ENCODE data around the gene ZNF385C.

ZNF385C gene

GRCh38 chr17:42107124-42107523, 8.9 kb upstream of the ZNF385C start:
- no peak for DNase-seq

- no peak for DNase-seq
These were observed 7.7 kb upstream of the ZNF385C start for GRCh38 chr17:42106009-42106408.

- no peak for DNase-seq
These were observed 6.0 kb upstream of the ZNF385C start for GRCh38 chr17:42104264-42104663.

GRCh38 chr17:42103221-42103954, 5.1 kb upstream of the ZNF385C start:
- no peak for DNase-seq

GRCh38 chr17:42101513-42102292, 3.4 kb upstream of the ZNF385C start:
- DNase-seq: peak; percentile 69

- no peak for DNase-seq
These were observed 592 bp upstream of the ZNF385C start for GRCh38 chr17:42098730-42099399.

- no peak for DNase-seq
These were observed 1.7 kb downstream of the ZNF385C start for GRCh38 chr17:42096360-42097111.

GRCh38 chr17:42094375-42095069, 3.8 kb downstream of the ZNF385C start:
- DNase-seq: no peak

- no peak for DNase-seq
These were observed 5.3 kb downstream of the ZNF385C start for GRCh38 chr17:42092939-42093338.

- no peak for DNase-seq
These were observed 7.1 kb downstream of the ZNF385C start for GRCh38 chr17:42090964-42091790.

- DNase-seq: no peak
These were observed 9.5 kb downstream of the ZNF385C start for GRCh38 chr17:42088736-42089135.

- peak; percentile 22 for DNase-seq
These were observed 10.3 kb downstream of the ZNF385C start for GRCh38 chr17:42087736-42088705.

GRCh38 chr17:42087042-42087701, 11.1 kb downstream of the ZNF385C start:
- no peak for DNase-seq

- no peak for DNase-seq
These were observed 16.6 kb downstream of the ZNF385C start for GRCh38 chr17:42081516-42082129.

GRCh38 chr17:42079541-42079940, 18.7 kb downstream of the ZNF385C start:
- DNase-seq: no peak

GRCh38 chr17:42078396-42079043, 19.8 kb downstream of the ZNF385C start:
- DNase-seq: no peak

- DNase-seq: no peak
These were observed 20.5 kb downstream of the ZNF385C start for GRCh38 chr17:42077755-42078154.

GRCh38 chr17:42076797-42077559, 21.3 kb downstream of the ZNF385C start:
- DNase-seq: no peak
